ENCODE measurements around the gene LENG8. TPM values are rescaled to one million over a fixed set of nuclear protein-coding genes. Genes with fewer than 3 reads are reported as not detected.
A peak's percentile ranks its signal among the peaks of the same experiment; 100 is the strongest.

The LENG8 gene
- polyA plus RNA-seq, 3 donors, result 3.6 to 341 (median 5.8) TPM

GRCh38 chr19:54420068-54420382 is 29.0 kb upstream of the LENG8 start:
- H4K20me1 ChIP-seq (ENCODE audit: insufficient read depth, low read length), result no peaks in the 10 kb centered on the region
- no peak overlapping the region for H3K4me3 ChIP-seq (replicated peaks in 1 of 3; ENCODE audit: low read depth in 2 of 3, low read length in 3 of 3)
- H3K36me3 ChIP-seq (replicated peaks in 1 of 2; ENCODE audit: control insufficient read depth in 1 of 2, insufficient read depth in 2 of 2, low read length in 2 of 2), result no peaks in the 10 kb centered on the region
- no peak overlapping the region for H3K27ac ChIP-seq (ENCODE audit: low read depth in 1 of 2, low read length in 2 of 2)
- Mint-ChIP-seq H3K27me3 (ENCODE audit: low read depth in 3 of 3) (peaks cover 35 to 63% (median 46%) of the 10 kb centered on the region in 3 donors), H3K9me3 (peaks cover 0 to 15% (median 4%) of the 10 kb centered on the region in 7 donors), H3K4me3 (peak overlapping the region in 1 of 2 donors; percentile 55), H3K36me3 (peaks cover 0 to 6% of the 10 kb centered on the region in 2 donors), H3K4me1 (peaks cover 14% of the 10 kb centered on the region), H3K27ac (no peak overlapping the region)
- H3K4me2 ChIP-seq (replicated peaks; ENCODE audit: extremely low read depth, low read length, poor library complexity, severe bottlenecking), result no peak overlapping the region
- no peak overlapping the region for H2AFZ ChIP-seq (ENCODE audit: insufficient read depth, low read depth, low read length, poor library complexity, severe bottlenecking)
- H3K4me1 ChIP-seq (ENCODE audit: control insufficient read depth in 1 of 2, insufficient read depth in 2 of 2, low read length in 2 of 2), result peaks cover 12 to 15% of the 10 kb centered on the region in 2 donors
- DNase-seq, result no peak
- H3K27me3 ChIP-seq (ENCODE audit: control insufficient read depth in 2 of 2, insufficient read depth in 2 of 2, low read length in 2 of 2), result peaks cover 19 to 58% of the 10 kb centered on the region in 2 donors
- no peaks in the 10 kb centered on the region for H3K9me3 ChIP-seq (replicated peaks in 1 of 2; ENCODE audit: control insufficient read depth in 1 of 2, insufficient read depth in 1 of 2, low read length in 2 of 2)
- H3K79me2 ChIP-seq (ENCODE audit: insufficient read depth, low read length), result no peaks in the 10 kb centered on the region
- intact Hi-C loops (cut with micrococcal nuclease), result no loop called here
- no peak for TF ChIP-seq CTCF (IDR thresholded peaks at IDR 0.05)
- WGBS (ENCODE audit: insufficient coverage), result 74% methylated on average over 7 of the region's 10 CpGs
- H3K9ac ChIP-seq (ENCODE audit: insufficient read depth, low read length, poor library complexity, severe bottlenecking), result no peak overlapping the region

GRCh38 chr19:54420383-54421168 is 28.4 kb upstream of the LENG8 start:
- Mint-ChIP-seq H3K4me3 (no peak overlapping the region), H3K4me1 (peaks cover 14% of the 10 kb centered on the region), H3K36me3 (peaks cover 0 to 6% of the 10 kb centered on the region in 2 donors), H3K9me3 (peaks cover 0 to 15% (median 4%) of the 10 kb centered on the region in 7 donors), H3K27ac (no peak overlapping the region), H3K27me3 (ENCODE audit: low read depth in 3 of 3) (peaks cover 34 to 65% (median 45%) of the 10 kb centered on the region in 3 donors)
- Histone ChIP-seq H3K4me1 (ENCODE audit: control insufficient read depth in 1 of 2, insufficient read depth in 2 of 2, low read length in 2 of 2) (peaks cover 12 to 15% of the 10 kb centered on the region in 2 donors), H3K4me2 (replicated peaks; ENCODE audit: extremely low read depth, low read length, poor library complexity, severe bottlenecking) (no peak overlapping the region), H3K4me3 (replicated peaks in 1 of 3; ENCODE audit: low read depth in 2 of 3, low read length in 3 of 3) (no peak overlapping the region), H3K27ac (ENCODE audit: low read depth in 1 of 2, low read length in 2 of 2) (no peak overlapping the region), H4K20me1 (ENCODE audit: insufficient read depth, low read length) (no peaks in the 10 kb centered on the region), H2AFZ (ENCODE audit: insufficient read depth, low read depth, low read length, poor library complexity, severe bottlenecking) (no peak overlapping the region), H3K79me2 (ENCODE audit: insufficient read depth, low read length) (no peaks in the 10 kb centered on the region), H3K9me3 (replicated peaks in 1 of 2; ENCODE audit: control insufficient read depth in 1 of 2, insufficient read depth in 1 of 2, low read length in 2 of 2) (no peaks in the 10 kb centered on the region), H3K9ac (ENCODE audit: insufficient read depth, low read length, poor library complexity, severe bottlenecking) (no peak overlapping the region), H3K36me3 (replicated peaks in 1 of 2; ENCODE audit: control insufficient read depth in 1 of 2, insufficient read depth in 2 of 2, low read length in 2 of 2) (no peaks in the 10 kb centered on the region), H3K27me3 (ENCODE audit: control insufficient read depth in 2 of 2, insufficient read depth in 2 of 2, low read length in 2 of 2) (peaks cover 15 to 55% of the 10 kb centered on the region in 2 donors)
- DNase-seq, result no peak
- TF ChIP-seq CTCF (IDR thresholded peaks at IDR 0.05), result no peak
- intact Hi-C loops (cut with micrococcal nuclease), result no loop called here
- 49% methylated on average over 15 of the region's 37 CpGs for WGBS (ENCODE audit: insufficient coverage)

All from CD14-positive monocyte (primary cell).